GM19193 (cell line): ENCODE data around the gene BAX.

Experiments
- POLR2A ChIP-seq: IDR thresholded peaks from 4 replicates; pipeline ENCODE4 v1.6.1; 2011; ENCODE audit not compliant: insufficient read depth, insufficient read length; ENCODE audit errors: extremely low read depth

BAX gene

DNA sequence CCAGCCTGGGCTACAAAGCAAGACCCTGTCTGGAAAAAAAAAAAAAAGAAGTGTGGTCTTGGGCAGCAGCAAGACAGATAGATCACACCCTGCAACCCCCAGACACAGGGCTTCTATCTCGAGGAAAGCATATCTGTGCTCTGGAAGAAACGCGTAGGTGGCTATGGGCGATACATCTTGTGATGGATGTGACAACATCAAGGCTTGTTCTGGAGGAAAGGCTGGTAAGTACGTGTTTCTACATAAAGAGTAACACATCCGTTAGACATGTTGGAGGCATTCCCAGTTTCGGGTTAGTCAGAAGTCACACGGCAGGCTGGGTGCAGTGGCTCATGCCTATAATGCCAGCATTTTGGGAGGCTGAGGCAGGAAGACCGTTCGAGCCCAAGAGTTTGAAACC lies 27.8 kb upstream of the BAX start:
- TF ChIP-seq POLR2A = no peak

GRCh38 chr19:48928164-48929025 lies 26.3 kb upstream of the BAX start:
- no peak for TF ChIP-seq POLR2A

GRCh38 chr19:48933382-48933932 lies 21.2 kb upstream of the BAX start, which contains the start of gene DHDH:
Gene DHDH, plus strand, starts transcription at chr19:48933699. Its CDS starts 23 bp downstream, at chr19:48933722.
- no peak for TF ChIP-seq POLR2A

DNA sequence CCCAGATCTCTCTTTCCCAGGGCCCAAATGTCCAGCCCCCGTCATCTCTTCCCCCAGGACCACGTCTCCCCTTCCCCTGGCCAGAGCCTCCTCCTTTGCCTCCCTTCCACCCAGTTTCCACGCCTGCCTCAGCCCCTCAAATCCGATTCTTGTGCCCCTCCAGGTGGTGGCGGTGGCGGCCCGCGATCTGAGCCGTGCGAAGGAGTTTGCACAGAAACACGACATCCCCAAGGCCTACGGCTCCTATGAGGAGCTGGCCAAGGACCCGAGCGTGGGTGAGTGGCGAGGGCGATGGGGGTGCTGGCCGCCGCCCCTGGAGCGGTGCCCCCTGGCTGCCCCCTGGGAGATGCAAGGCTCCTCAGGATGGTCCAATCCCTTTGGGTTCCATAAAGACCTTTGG lies 19.8 kb upstream of the BAX start:
- TF ChIP-seq POLR2A = no peak

- no peak for TF ChIP-seq POLR2A
These were observed 18.8 kb upstream of the BAX start for GRCh38 chr19:48935864-48936263.

DNA sequence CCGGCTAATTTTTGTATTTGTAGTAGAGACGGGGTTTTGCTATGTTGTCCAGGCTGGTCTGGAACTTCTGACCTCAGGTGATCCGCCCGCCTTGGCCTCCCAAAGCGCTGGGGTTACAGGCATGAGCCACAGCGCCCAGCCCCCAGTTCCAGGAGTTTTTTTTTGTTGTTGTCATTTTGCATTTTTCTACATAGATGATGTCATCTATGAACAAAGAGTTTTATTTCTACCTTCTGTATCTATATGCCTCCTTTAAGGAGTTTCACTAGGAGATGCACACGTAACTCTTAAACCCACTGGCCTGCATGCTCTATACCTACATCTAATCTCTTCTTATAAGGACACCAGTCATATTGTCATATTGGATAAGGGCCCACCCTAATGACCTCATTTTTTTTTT lies 16.4 kb upstream of the BAX start:
- TF ChIP-seq POLR2A = no peak

DNA sequence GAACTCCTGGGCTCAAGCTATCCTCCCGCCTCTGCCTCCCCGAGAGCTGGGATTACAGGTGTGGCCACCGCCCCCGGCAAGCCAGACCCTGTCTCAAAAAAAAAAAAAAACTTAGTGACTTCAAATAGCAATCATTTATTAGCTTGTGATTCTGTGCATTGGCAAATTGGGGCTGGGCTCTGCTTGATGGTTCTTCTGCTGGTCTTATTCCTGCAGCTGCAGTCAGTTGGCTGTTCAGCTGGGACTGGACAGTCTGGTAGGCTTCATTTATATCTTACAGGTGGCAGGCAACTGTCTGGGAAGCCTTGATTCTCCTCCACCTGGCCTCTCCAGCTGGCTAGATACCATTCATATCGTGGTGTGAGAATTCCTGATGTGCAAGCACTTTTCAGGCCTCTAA lies 13.8 kb upstream of the BAX start:
- no peak for TF ChIP-seq POLR2A

DNA sequence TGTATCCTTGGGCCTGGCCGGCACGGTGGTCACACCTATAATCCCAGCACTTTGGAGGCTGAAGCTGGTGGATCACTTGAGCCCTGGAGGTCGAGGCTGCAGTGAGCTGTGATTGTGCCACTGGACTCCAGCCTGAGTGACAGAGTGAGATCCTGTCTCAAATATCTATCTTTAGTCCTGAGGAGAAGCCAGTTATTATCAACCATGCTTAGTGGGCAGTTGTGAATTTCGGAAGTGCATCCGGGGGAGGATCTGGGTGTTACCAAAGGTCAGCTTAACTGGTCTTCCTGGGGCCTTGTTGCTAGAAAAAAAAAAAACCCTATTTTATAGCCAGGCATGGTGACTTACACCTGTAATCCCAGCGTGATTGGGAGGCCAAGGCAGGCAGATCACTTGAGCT lies 11.6 kb upstream of the BAX start:
- no peak for TF ChIP-seq POLR2A

DNA sequence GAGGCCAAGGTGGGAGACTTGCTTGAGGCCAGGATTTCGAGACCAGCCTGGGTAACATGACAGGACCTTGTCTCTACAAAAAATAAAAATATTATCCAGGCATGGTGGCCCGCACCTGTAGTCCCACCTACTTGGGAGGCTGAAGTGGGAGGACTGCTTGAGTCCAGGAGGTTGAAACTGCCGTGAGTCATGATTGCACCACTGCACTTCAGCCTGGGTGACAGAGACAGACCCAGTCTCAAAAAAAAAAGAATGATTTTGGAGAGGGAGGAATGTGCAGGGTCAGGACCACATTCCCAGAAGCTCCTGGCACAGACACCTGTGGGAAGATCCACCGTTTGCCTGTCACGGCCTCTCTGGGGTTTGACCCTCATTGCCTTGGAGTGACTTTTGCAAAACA lies 9.3 kb upstream of the BAX start:
- no peak for TF ChIP-seq POLR2A

- TF ChIP-seq POLR2A = no peak
These were observed 8.9 kb upstream of the BAX start for GRCh38 chr19:48945817-48946216.

GRCh38 chr19:48946463-48947257 lies 8.0 kb upstream of the BAX start:
- TF ChIP-seq POLR2A = no peak

DNA sequence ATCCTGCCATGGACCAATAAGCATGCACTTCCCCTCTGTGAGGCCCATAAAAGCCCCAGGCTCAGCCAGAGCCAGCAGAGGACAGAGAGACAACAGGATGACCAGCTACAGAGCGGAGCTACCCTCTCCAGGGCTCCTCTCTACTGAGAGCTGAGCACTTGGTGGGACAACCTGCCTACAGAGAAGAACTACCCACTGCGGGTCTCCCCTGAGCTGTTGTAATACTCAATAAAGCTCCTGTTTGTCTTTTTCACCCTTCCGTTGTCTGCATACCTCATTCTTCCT lies 7.5 kb upstream of the BAX start:
- no peak for TF ChIP-seq POLR2A

DNA sequence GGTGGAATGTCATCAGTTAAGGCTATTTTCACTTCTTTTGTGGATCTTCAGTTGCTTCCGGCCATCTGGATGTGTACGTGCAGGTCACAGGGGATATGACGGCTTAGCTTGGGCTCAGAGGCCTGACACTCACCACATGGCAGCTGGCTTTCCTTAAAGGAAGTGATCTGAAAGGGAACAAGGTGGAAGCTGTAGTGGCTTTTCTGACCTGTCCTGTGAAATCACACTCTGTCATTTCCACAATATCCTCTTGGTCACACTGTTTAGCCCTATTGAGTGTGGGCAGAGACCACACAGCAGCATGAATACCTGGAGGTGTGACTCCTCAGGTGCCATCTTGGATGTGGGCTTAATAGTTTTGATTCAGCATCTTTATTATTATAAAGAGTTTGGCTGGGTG lies 4.5 kb upstream of the BAX start:
- TF ChIP-seq POLR2A = no peak

DNA sequence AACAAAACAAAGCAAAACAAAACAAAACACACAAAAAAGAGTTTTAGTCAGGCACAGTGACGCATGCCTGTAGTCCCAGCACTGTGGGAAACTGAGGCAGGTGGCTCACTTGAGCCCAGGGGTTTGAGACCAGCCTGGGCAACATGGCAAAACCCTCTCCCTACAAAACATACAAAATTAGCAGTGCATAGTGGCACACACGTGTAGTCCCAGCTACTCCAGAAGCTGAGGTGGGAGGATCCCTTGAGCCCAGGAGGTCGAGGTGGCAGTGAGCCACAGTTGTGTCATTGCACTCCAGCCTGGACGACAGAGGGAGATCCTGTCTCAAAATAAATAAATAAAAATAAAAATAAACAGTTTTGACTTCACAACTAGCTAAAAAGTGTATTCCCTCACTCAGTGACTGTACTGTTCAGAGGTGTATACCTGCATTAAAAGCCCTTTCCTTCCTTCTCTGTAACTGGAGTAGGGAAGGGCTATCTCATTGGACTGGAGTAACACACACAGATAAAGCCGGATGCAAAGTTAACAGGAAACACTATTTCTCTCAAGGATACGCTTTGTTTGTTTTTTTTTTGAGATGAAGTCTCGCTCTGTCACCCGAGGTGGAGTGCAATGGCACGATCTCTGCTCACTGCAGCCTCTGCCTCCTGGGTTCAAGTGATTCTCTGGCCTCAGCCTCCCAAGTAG lies 3.7 kb upstream of the BAX start:
- no peak for TF ChIP-seq POLR2A

DNA sequence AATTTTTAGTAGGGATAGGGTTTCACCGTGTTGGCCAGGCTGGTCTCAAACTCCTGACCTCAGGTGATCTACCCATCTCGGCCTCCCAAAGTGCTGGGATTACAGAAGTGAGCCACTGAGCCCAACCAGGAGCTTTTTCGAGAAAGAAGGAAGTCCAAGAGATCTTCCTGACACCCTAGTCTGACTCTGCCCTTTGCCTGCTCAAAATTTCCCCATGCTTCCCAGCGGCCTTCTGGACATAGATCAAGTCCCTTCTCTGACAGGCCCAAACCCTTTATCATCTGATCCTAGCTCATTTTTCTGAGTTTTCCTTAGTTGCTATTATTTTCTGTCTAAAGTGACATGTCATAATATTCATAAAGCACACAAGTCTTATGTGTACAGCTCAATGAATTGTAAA lies 1.5 kb upstream of the BAX start:
- no peak for TF ChIP-seq POLR2A
